GM12891 (cell line): ENCODE results near the gene KRT37.

Experiments used
- POLR2A ChIP-seq: IDR thresholded peaks from 2 replicates; pipeline ENCODE4 v1.6.1; 2011; ENCODE audit warnings: low read depth, low read length, control low read depth
- POLR2AphosphoS5 ChIP-seq: IDR thresholded peaks from 2 replicates; pipeline ENCODE4 v1.6.1; 2011; ENCODE audit warnings: low read depth, low read length, control low read depth

DNA sequence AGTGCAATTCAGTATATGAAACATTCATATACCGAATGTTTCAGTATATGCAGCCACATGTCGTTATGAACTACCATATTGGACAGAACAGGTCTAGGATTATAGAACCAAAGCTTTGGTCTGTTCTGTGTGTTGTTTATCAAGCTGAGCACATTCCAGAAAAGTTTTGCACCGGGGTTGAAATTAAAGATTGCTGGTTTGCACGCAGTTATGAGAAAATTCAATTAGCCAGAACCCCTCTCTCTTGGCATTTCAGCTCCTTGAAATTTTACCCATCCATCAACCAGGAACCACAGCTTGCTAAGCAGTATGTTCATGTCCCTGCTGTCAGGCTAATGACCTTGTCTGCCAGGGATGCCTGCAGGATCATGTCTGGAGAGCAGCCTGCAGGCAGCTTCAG is 33.3 kb upstream of the KRT37 start:
- TF ChIP-seq POLR2AphosphoS5 (no peak), POLR2A (no peak)
